ENCODE data around the gene CNOT6L. TPM values are rescaled to one million over a fixed set of nuclear protein-coding genes. Genes with fewer than 3 reads are reported as not detected.
A peak's percentile ranks its signal among the peaks of the same experiment; 100 is the strongest.

CNOT6L gene
- total and polyA plus RNA-seq, 2 donors (not counting 1 experiment from before 2014, with no cell fraction given): 11.4 to 12.7 TPM

DNA sequence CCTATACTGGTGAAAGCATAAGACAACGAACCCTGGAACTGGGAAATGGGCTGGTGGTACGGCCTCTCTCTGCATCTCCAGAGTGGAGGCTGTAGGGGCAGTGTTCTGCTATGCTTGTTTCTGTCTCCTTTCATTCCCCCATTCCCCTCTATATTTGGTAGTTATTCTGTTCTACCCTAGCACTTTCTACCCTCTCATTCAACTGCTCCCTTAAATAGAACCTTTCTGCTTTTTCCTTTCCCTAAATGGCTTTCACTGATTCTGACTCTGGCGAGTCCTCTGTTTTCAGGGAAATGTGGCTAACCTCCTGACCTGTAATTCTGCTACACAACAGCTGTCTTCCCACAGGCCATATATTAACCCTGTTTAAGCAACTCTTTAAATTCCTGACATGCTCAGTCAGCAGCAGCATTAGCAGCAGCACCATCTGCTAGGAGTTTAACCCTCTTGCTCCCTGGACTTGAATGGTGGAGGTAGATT, 119.4 kb downstream of the CNOT6L start:
- H4K20me1 ChIP-seq (ENCODE audit: control insufficient read depth, extremely low read depth, insufficient read depth, low read length): no peaks in the 10 kb centered on the region
- no peak overlapping the region for H3K27ac ChIP-seq (ENCODE audit: insufficient read depth, low read length)
- H3K36me3 ChIP-seq (ENCODE audit: control insufficient read depth, insufficient read depth, low read length): no peaks in the 10 kb centered on the region
- H3K4me1 ChIP-seq (ENCODE audit: control insufficient read depth, extremely low read depth, insufficient read depth, low read length): peaks cover 18% of the 10 kb centered on the region
- H3K9me3 ChIP-seq (ENCODE audit: control insufficient read depth, insufficient read depth, low read depth, low read length): no peaks in the 10 kb centered on the region
- H2AFZ ChIP-seq (ENCODE audit: low read length): no peak overlapping the region
- no peak overlapping the region for H3K9ac ChIP-seq (ENCODE audit: insufficient read depth, low read length)
- no peak for TF ChIP-seq EZH2 (IDR thresholded peaks at IDR 0.05; ENCODE audit: low read length, missing control alignments)
- TF ChIP-seq, protein P1, sequence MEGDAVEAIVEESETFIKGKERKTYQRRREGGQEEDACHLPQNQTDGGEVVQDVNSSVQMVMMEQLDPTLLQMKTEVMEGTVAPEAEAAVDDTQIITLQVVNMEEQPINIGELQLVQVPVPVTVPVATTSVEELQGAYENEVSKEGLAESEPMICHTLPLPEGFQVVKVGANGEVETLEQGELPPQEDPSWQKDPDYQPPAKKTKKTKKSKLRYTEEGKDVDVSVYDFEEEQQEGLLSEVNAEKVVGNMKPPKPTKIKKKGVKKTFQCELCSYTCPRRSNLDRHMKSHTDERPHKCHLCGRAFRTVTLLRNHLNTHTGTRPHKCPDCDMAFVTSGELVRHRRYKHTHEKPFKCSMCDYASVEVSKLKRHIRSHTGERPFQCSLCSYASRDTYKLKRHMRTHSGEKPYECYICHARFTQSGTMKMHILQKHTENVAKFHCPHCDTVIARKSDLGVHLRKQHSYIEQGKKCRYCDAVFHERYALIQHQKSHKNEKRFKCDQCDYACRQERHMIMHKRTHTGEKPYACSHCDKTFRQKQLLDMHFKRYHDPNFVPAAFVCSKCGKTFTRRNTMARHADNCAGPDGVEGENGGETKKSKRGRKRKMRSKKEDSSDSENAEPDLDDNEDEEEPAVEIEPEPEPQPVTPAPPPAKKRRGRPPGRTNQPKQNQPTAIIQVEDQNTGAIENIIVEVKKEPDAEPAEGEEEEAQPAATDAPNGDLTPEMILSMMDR (conservative IDR thresholded peaks at IDR 0.05 in 1 of 2, IDR thresholded peaks at IDR 0.05 in 1 of 2; ENCODE audit: low read depth in 1 of 2, low read length in 2 of 2): peak in 1 of 2 donors; percentile 40
- no peaks in the 10 kb centered on the region for H3K79me2 ChIP-seq (ENCODE audit: control insufficient read depth, insufficient read depth, low read length)
- H3K4me2 ChIP-seq (ENCODE audit: extremely low read depth, insufficient read depth, low read length): peak overlapping the region; percentile 15
- DNase-seq (ENCODE audit: low read depth in 2 of 2): peak; percentile 92 to 96
- no peaks in the 10 kb centered on the region for H3K27me3 ChIP-seq (ENCODE audit: control insufficient read depth, insufficient read depth, low read length)
- no peak overlapping the region for H3K4me3 ChIP-seq (replicated peaks in 1 of 4; ENCODE audit: control extremely low read depth in 1 of 4, insufficient read depth in 1 of 4, low read depth in 3 of 4, low read length in 4 of 4)

DNA sequence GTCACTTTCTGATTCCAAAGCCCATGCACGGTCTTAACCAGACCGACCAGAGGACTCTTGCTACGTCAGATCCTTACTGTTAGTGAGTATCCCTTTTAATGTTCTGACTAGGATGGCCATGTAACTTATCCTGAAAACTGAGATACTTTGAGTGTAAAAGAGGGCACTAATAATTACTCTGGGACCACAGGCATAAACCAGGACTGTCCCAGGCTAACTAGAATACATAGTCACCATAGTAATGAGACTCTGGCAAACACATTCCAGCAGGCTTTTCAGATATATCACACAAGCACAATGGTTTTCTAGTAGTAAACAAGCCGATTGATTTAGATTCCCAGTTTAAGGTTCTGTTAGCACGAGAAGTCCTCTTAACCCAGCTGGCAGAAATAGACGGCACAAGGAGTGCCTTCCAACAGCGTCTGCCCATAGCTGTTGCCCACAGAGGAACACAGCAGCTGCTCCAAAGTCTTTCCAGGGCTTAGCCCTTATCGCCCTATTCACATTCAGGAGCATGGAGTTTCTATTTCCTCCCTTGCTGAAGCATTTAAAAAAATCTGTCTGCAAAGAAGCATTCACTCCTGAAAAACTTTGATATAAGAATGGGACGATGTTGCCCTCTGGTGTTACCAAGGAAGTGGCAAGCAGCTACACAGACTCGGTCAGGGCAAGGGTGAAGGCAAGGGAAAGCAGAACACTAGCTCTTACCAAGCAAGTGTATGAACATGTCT, 121.1 kb downstream of the CNOT6L start:
- TF ChIP-seq, protein P1 (conservative IDR thresholded peaks at IDR 0.05 in 1 of 2, IDR thresholded peaks at IDR 0.05 in 1 of 2; ENCODE audit: low read depth in 1 of 2, low read length in 2 of 2): peak; percentile 58 to 71
- TF ChIP-seq EZH2 (IDR thresholded peaks at IDR 0.05; ENCODE audit: low read length, missing control alignments): no peak
- Histone ChIP-seq H3K9me3 (ENCODE audit: control insufficient read depth, insufficient read depth, low read depth, low read length) (no peaks in the 10 kb centered on the region), H3K27ac (ENCODE audit: insufficient read depth, low read length) (no peak overlapping the region), H3K36me3 (ENCODE audit: control insufficient read depth, insufficient read depth, low read length) (no peaks in the 10 kb centered on the region), H2AFZ (ENCODE audit: low read length) (peak overlapping the region; percentile 75), H3K9ac (ENCODE audit: insufficient read depth, low read length) (no peak overlapping the region), H3K4me2 (ENCODE audit: extremely low read depth, insufficient read depth, low read length) (peak overlapping the region; percentile 69), H3K4me3 (replicated peaks in 1 of 4; ENCODE audit: control extremely low read depth in 1 of 4, insufficient read depth in 1 of 4, low read depth in 3 of 4, low read length in 4 of 4) (no peak overlapping the region), H3K4me1 (ENCODE audit: control insufficient read depth, extremely low read depth, insufficient read depth, low read length) (peaks cover 18% of the 10 kb centered on the region), H3K27me3 (ENCODE audit: control insufficient read depth, insufficient read depth, low read length) (no peaks in the 10 kb centered on the region), H4K20me1 (ENCODE audit: control insufficient read depth, extremely low read depth, insufficient read depth, low read length) (no peaks in the 10 kb centered on the region), H3K79me2 (ENCODE audit: control insufficient read depth, insufficient read depth, low read length) (no peaks in the 10 kb centered on the region)
- peak; percentile 68 to 85 for DNase-seq (ENCODE audit: low read depth in 2 of 2)

DNA sequence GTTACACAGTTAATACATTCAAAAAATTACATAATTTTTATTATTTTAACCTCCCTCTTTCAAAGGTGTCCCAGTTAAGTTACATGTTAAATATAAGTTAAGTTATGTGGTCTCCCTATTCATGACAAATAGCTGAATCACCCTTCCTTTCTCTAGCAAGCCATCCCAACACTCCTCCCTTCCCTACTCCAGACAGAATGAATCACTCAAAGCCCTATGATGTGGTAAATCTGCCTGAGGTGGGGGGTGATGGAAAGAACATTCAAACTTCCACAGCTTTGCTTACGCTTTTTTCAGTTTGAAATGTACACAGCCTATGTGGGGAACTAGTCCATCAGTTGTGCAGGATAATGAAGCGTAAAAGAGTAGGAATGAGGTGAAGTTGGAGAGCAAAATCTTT, 123.4 kb downstream of the CNOT6L start:
- Histone ChIP-seq H4K20me1 (ENCODE audit: control insufficient read depth, extremely low read depth, insufficient read depth, low read length) (no peaks in the 10 kb centered on the region), H3K27ac (ENCODE audit: insufficient read depth, low read length) (no peak overlapping the region), H3K79me2 (ENCODE audit: control insufficient read depth, insufficient read depth, low read length) (no peaks in the 10 kb centered on the region), H2AFZ (ENCODE audit: low read length) (no peak overlapping the region), H3K36me3 (ENCODE audit: control insufficient read depth, insufficient read depth, low read length) (no peaks in the 10 kb centered on the region), H3K4me3 (replicated peaks in 1 of 4; ENCODE audit: control extremely low read depth in 1 of 4, insufficient read depth in 1 of 4, low read depth in 3 of 4, low read length in 4 of 4) (no peak overlapping the region), H3K27me3 (ENCODE audit: control insufficient read depth, insufficient read depth, low read length) (no peaks in the 10 kb centered on the region), H3K9ac (ENCODE audit: insufficient read depth, low read length) (no peak overlapping the region), H3K9me3 (ENCODE audit: control insufficient read depth, insufficient read depth, low read depth, low read length) (no peaks in the 10 kb centered on the region), H3K4me1 (ENCODE audit: control insufficient read depth, extremely low read depth, insufficient read depth, low read length) (peaks cover 18% of the 10 kb centered on the region), H3K4me2 (ENCODE audit: extremely low read depth, insufficient read depth, low read length) (peak overlapping the region; percentile 62)
- TF ChIP-seq, protein P1 (conservative IDR thresholded peaks at IDR 0.05 in 1 of 2, IDR thresholded peaks at IDR 0.05 in 1 of 2; ENCODE audit: low read depth in 1 of 2, low read length in 2 of 2): no peak
- TF ChIP-seq EZH2 (IDR thresholded peaks at IDR 0.05; ENCODE audit: low read length, missing control alignments): no peak
- peak; percentile 95 to 98 for DNase-seq (ENCODE audit: low read depth in 2 of 2)
